GM03348 (cell line): ENCODE results near the gene ATP2B1.

Experiments
- DNase-seq: peaks from one replicate; pipeline ENCODE4 v3.0.0; 2012; ENCODE audit warnings: low spot score

ATP2B1 gene

GRCh38 chr12:89539426-89540223 is 169.0 kb downstream of the ATP2B1 start:
- no peak for DNase-seq

- DNase-seq: no peak
Observed at GRCh38 chr12:89538897-89539296, 169.7 kb downstream of the ATP2B1 start.
